K562 (cell line): ENCODE data around the gene SEPTIN2. TPM values are rescaled to one million over a fixed set of nuclear protein-coding genes. Genes with fewer than 3 reads are reported as not detected.

Experiments used
- ATAC-seq: fragments of 200-7000 bp; cut with Tn5 transposase; 3 replicates; pipeline ENCODE4 v1.9.1; 2020; ENCODE audit warnings: moderate library complexity
- BruUV-seq: library from RNA; stranded (reverse); fragments of 400-500 nt; replicated peaks from 2 replicates; lab custom pipeline; 2021; lab: Mats Ljungman, UMichigan
- CTCF ChIA-PET: fragments of 300-600 bp; formaldehyde crosslinking; extraction: SDS; loops from one replicate; lab custom pipeline; 2021; ENCODE audit warnings: low intra/inter-chr PET ratio; lab: Yijun Ruan, JAX
- POLR2A ChIA-PET: fragments of 300-600, 350-650 bp; sonication (Branson Sonifier 250); formaldehyde crosslinking; extraction: SDS; loops from one replicate; lab custom pipeline; 2021; ENCODE audit warnings: antibody characterized with exemption, inconsistent platforms; lab: Yijun Ruan, JAX
- DNase-seq, 4 experiments: peaks; one replicate each; pipeline versions ENCODE4 v3.0.0 to v3.0.0-alpha.2; 2011 to 2018; ENCODE audit warnings: low spot score in 3 of 4, mixed read lengths in 3 of 4; ENCODE audit errors: extremely low read depth in 1 of 4
- FAIRE-seq: peaks from 2 replicates; lab custom pipeline; 2011; peaks lifted over from hg19 to GRCh38; lab: Jason Lieb, UNC
- H2AFZ ChIP-seq: 2 replicates; pipeline ENCODE4 v1.6.0; 2011; ENCODE audit warnings: low read depth, low read length, control low read depth, inconsistent platforms
- H3K27ac ChIP-seq: fragments of 200-600 bp; 3 replicates; pipeline ENCODE4 v1.8.0; 2011; ENCODE audit warnings: low read depth, mild to moderate bottlenecking, control low read depth, inconsistent platforms, low read length, moderate library complexity, mixed read lengths; ENCODE audit errors: extremely low read depth
- H3K27me3 ChIP-seq, 2 experiments: fragments of 300-600 bp in 1 of 2; 2 replicates in 1 of 2; 3 replicates in 1 of 2; pipeline versions ENCODE4 v1.6.0 to v1.8.0; 2011; ENCODE audit warnings: inconsistent platforms in 2 of 2, low read length in 2 of 2, mild to moderate bottlenecking in 1 of 2, mixed read lengths in 1 of 2, moderate library complexity in 1 of 2; ENCODE audit not compliant: control insufficient read depth in 2 of 2, insufficient read depth in 2 of 2
- H3K36me3 ChIP-seq: fragments of 300-600 bp; 3 replicates; pipeline ENCODE4 v1.8.0; 2011; ENCODE audit warnings: mild to moderate bottlenecking, low read length, inconsistent platforms; ENCODE audit not compliant: control insufficient read depth, insufficient read depth
- H3K4me1 ChIP-seq, 2 experiments: fragments of 200-600 bp in 1 of 2; replicated peaks in 1 of 2; 2 replicates in 1 of 2; 3 replicates in 1 of 2; pipeline versions ENCODE4 v1.5.1 to v1.8.0; 2011; ENCODE audit warnings: inconsistent platforms in 2 of 2, low read length in 2 of 2, mild to moderate bottlenecking in 1 of 2, mixed read lengths in 1 of 2, moderate library complexity in 1 of 2; ENCODE audit not compliant: control insufficient read depth in 2 of 2, insufficient read depth in 2 of 2
- H3K4me2 ChIP-seq: 2 replicates; pipeline ENCODE4 v1.6.1; 2011; ENCODE audit warnings: low read length, control low read depth, inconsistent platforms, mixed read lengths; ENCODE audit not compliant: insufficient read depth
- H3K4me3 ChIP-seq: fragments of 200-600 bp; sonication (generic), shearing (Covaris generic); 2 replicates; pipeline ENCODE4 v1.5.1; 2016; ENCODE audit warnings: control low read depth, inconsistent platforms
- H3K79me2 ChIP-seq: fragments of 200-600 bp; 3 replicates; pipeline ENCODE4 v1.8.0; 2011; ENCODE audit warnings: low read length, inconsistent platforms; ENCODE audit not compliant: control insufficient read depth, insufficient read depth
- H3K9ac ChIP-seq, 2 experiments: 2 replicates each; pipeline versions ENCODE4 v1.6.0 to v1.6.1; 2011; ENCODE audit warnings: low read depth in 2 of 2, low read length in 2 of 2, control low read depth in 1 of 2, inconsistent platforms in 1 of 2, mild to moderate bottlenecking in 1 of 2, mixed read lengths in 1 of 2; ENCODE audit not compliant: insufficient read depth in 1 of 2
- H3K9me1 ChIP-seq: one replicate; pipeline ENCODE4 v1.6.0; 2011; ENCODE audit warnings: inconsistent platforms, mild to moderate bottlenecking, low read length, moderate library complexity; ENCODE audit not compliant: control insufficient read depth, insufficient read depth
- H3K9me3 ChIP-seq: replicated peaks from 2 replicates; pipeline ENCODE4 v1.5.1; 2011; ENCODE audit warnings: low read depth, low read length, inconsistent platforms; ENCODE audit not compliant: control insufficient read depth, insufficient read depth
- H4K20me1 ChIP-seq: replicated peaks from 2 replicates; pipeline ENCODE4 v1.6.1; 2011; ENCODE audit warnings: low read length, inconsistent platforms, mixed read lengths; ENCODE audit not compliant: control insufficient read depth, insufficient read depth
- IRF1 ChIP-seq: sonication (generic); formaldehyde crosslinking; IDR thresholded peaks from 2 replicates; pipeline ENCODE4 v1.8.0; 2022; ENCODE audit warnings: missing genetic modification reagents, mild to moderate bottlenecking, borderline replicate concordance
- KAT7 ChIP-seq: sonication (generic); formaldehyde crosslinking; IDR thresholded peaks from 2 replicates; pipeline ENCODE4 v1.8.0; 2022; ENCODE audit warnings: missing genetic modification reagents, mild to moderate bottlenecking, borderline replicate concordance
- KDM5B ChIP-seq: fragments of 200-600 bp; sonication (generic); IDR thresholded peaks from 2 replicates; pipeline ENCODE4 v1.6.1; 2012; ENCODE audit warnings: low read depth, mild to moderate bottlenecking, moderate library complexity, low read length, control low read depth, inconsistent platforms; ENCODE audit not compliant: insufficient replicate concordance
- RERE ChIP-seq: sonication (generic); formaldehyde crosslinking; IDR thresholded peaks from 2 replicates; pipeline ENCODE4 v1.8.0; 2023; ENCODE audit warnings: missing genetic modification reagents, mild to moderate bottlenecking, borderline replicate concordance
- SNRNP70 ChIP-seq: fragments of 200-400 bp; formaldehyde crosslinking; optimal IDR thresholded peaks from 2 replicates; pipeline ENCODE3; 2017; ENCODE audit warnings: low read depth, low read length
- ZBTB43 ChIP-seq: sonication (generic); formaldehyde crosslinking; IDR thresholded peaks from 2 replicates; pipeline ENCODE4 v1.8.0; 2023; ENCODE audit warnings: mild to moderate bottlenecking, missing genetic modification reagents
- WGBS: fragments of 100-300 bp; shearing (Covaris generic); methylation state at CpG from one replicate; pipeline ENCODE4 v1.1.6; 2016; ENCODE audit warnings: low coverage, mixed read lengths; ENCODE audit not compliant: insufficient coverage; ENCODE audit errors: missing lambda C conversion rate; 5-methylcytosine and 5-hydroxymethylcytosine counted together
- in situ Hi-C: fragments of 300-500 bp; cut with MboI; formaldehyde crosslinking; loops from 4 replicates; pipeline ENCODE4 v1.15.0; 2018; ENCODE audit warnings: inconsistent platforms, mixed read lengths
- intact Hi-C: fragments of 100-400 bp; cut with micrococcal nuclease; formaldehyde crosslinking; loops from 2 replicates; pipeline ENCODE4 v1.14.2; 2022
- polyA plus RNA-seq, 8 experiments: library from polyadenylated mRNA; depleted of rRNA in 4 of 8; stranded (reverse) in 5 of 8; unstranded in 3 of 8; fragments of >200 nt; fragmentation: Nextera tagmentation in 2 of 8; fragmentation: Illumina TruSeq in 1 of 8; extraction: Ambion mirVana in 2 of 8; extraction: Trizol in 1 of 8; gene quantifications; 2 replicates each; pipeline versions ENCODE4 v1.2.1 to v1.2.3, GENCODE V29; 2011 to 2014; ENCODE audit warnings: inconsistent platforms in 1 of 8, missing spikeins in 1 of 8
- total RNA-seq, 7 experiments: library from RNA; depleted of rRNA in 6 of 7; stranded (reverse); fragments of >200 nt in 6 of 7; fragmentation: Illumina TruSeq in 2 of 7; extraction: Trizol in 2 of 7; gene quantifications; 2 replicates each; pipeline versions ENCODE4 v1.2.1 to v1.2.3, GENCODE V29; 2011 to 2021; ENCODE audit warnings: low replicate concordance in 1 of 7
- TF ChIP-seq, protein P1 (sequence below): IDR thresholded peaks from 2 replicates; pipeline ENCODE4 v1.6.1; 2011; ENCODE audit not compliant: insufficient read length; ENCODE audit errors: extremely low read depth

The SEPTIN2 gene
- total and polyA plus RNA-seq, 9 of the 15 experiments (the other 6 are each of a cell fraction or from before 2014, with no cell fraction given), result 121 to 367 (median 166) TPM

GRCh38 chr2:241295326-241296095 lies 20.2 kb upstream of the SEPTIN2 start (continued):
- TF ChIP-seq RERE (CRISPR knock-in tag) (no peak), SNRNP70 (no peak)

GRCh38 chr2:241296767-241297166 lies 19.0 kb upstream of the SEPTIN2 start:
- intact Hi-C loops (no loop called here), in situ Hi-C loops (no loop called here)
- Histone ChIP-seq H4K20me1 (0 out of 2 replicates have a peak, but pooled peaks cover 10% of the 10 kb centered on the region), H3K79me2 (peaks cover 92% of the 10 kb centered on the region), H3K4me1 (peaks cover 3 to 4% of the 10 kb centered on the region in 2 experiments; a peak in 3 of 5 replicates), H3K4me2 (no peak overlapping the region), H3K9me3 (no peaks in the 10 kb centered on the region), H2AFZ (no peak overlapping the region), H3K27me3 (no peaks in the 10 kb centered on the region), H3K36me3 (peaks cover 10% of the 10 kb centered on the region; the same call in 2 of the 3 replicates), H3K9me1 (peaks cover 2% of the 10 kb centered on the region), H3K4me3 (no peak overlapping the region), H3K9ac (no peak overlapping the region), H3K27ac (no peak overlapping the region)
- BruUV-seq, result no TSS peak
- ATAC-seq (no peak), FAIRE-seq (no peak), DNase-seq (no peak)
- WGBS, result 99% methylated on average over 8 of the region's 8 CpGs
- ChIA-PET POLR2A (interaction anchor here (0.6 to 1.9 kb wide), 3 partner anchors 14 to 18 kb away, joined by 3 to 6 read pairs (median 5); no protein-coding TSS in a partner anchor), CTCF (no interaction called here)
- TF ChIP-seq, protein P1, sequence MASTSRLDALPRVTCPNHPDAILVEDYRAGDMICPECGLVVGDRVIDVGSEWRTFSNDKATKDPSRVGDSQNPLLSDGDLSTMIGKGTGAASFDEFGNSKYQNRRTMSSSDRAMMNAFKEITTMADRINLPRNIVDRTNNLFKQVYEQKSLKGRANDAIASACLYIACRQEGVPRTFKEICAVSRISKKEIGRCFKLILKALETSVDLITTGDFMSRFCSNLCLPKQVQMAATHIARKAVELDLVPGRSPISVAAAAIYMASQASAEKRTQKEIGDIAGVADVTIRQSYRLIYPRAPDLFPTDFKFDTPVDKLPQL, result no peak
- no peak for TF ChIP-seq KAT7 (CRISPR knock-in tag)
- TF ChIP-seq IRF1 (CRISPR knock-in tag), result no peak
- no peak for TF ChIP-seq KDM5B
- no peak for TF ChIP-seq ZBTB43 (CRISPR knock-in tag)
